NCI-H1694 treated with DMSO at 0.1 percent for 48 hours (cell line): ENCODE results near the gene LIPC.

ENCODE experiments used
- DNase-seq: peaks from one replicate; lab custom pipeline; 2025; lab: John Stamatoyannopoulos, UW

The LIPC gene

DNA sequence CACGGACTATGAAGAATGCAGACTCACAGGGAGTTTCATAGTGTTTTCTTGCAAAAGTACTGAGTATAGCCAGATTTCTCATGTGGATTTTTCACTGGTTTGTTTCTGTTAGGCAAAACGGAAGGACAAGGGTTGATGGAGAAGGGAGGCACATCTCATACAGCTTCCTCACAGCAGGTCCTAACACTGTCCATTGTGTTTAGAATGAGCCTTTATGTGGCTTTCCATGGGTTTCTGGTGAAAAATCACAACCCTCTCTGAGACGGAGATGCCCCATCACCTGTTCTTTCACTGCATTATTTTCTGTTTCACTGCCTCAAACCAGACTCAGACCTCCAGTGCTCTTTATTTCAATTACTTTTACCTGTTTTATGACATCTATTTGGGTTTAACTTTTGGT is 25.0 kb upstream of the LIPC start:
- DNase-seq: no peak

DNA sequence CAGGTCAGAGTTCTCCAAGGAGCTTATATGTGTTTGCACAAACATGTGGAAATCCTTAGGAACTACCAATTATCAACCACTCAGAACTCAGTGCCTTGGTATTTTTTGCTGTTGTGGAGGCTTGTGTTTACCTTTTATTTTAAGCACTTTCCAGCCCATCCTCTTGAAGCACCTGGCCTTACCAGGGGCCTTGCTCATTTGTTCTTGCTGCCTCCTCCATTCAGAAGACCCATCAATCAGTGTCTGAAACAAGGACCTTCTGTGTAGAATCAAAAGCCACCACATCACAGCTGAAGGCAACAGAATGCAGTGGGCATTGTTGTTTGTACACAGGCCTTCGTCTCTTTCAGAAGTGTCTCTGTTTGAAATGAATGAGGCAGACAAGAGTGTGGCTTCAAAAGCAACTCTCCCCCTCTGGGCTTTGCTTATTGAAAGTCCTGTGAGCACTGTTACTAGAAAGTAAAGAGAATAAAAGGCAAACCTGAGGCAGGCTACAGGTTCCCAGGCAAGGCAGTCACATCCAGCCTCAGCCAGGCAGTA is 24.5 kb upstream of the LIPC start:
- no peak for DNase-seq

DNA sequence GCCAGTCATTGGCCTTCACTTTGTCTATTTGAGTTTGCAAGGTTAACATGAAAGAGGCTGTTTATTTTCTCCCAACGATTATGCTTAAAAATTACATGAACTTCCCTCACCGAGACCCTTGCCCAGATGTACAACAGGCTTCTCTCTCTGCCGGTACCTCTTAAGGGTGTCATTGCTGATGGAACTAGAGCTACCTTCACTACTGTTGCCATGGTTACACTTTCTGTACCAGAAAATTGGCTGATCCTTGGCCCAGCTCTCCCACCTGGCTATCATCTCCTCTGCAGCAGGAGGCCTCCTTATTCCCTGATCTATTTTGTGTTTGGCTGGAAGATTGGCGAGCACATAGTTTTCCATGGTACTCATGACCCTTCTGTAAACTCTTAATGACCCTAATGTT is 24.0 kb upstream of the LIPC start:
- DNase-seq: no peak

DNA sequence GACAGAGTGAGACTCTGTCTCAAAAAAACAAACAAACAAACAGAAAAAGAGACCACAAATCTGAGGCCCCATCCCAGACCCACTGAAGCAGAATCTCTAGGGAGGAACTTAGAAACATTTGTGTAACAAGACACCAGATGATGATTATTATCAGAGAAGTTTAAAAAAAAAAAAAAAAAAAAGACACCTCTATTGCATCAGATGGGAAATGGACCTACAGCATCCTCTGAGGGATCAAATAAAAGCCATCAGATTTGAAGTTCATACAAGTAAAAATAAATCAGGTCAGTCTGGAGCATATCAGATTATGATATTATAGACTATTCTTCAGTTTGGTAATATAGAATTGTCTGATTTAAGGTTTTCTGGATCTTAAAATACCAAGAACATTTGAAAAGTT is 21.9 kb upstream of the LIPC start:
- no peak for DNase-seq

DNA sequence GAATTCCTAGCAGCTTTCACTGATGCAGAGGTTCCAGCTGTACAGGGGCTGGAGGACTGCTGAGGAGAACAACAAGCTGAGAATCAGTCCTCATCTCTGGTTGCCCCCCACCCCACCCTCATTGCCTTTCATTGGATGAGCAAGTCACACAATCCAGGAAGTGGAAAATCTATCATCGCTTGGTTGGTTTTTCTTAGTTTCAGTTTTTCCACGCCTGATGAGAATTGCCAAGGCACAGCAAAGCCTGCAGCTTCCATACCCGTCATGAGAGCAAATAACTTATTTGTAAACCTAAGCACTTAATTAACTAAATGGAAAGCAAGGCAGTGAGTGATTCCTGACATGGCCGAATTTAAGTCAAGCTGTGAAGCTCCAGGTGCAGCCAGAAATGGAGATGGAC is 21.4 kb upstream of the LIPC start:
- no peak for DNase-seq

DNA sequence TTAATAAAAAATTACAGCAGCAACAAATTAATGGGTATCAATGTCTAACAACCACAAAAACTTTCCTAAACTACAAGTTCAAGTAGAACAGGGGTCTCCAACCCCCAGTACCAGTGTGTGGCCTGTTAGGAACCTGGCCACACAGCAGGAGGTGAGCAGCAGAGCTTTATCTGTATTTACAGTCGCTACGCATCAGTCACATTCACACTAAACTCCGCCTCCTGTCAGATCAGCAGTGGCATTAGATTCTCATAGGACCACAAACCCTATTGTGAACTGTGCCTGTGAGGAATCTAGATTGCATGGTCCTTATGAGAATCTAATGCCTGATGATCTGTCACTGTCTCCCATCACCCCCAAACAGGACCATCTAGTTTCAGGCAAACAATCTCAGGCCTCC is 18.5 kb upstream of the LIPC start:
- no peak for DNase-seq

DNA sequence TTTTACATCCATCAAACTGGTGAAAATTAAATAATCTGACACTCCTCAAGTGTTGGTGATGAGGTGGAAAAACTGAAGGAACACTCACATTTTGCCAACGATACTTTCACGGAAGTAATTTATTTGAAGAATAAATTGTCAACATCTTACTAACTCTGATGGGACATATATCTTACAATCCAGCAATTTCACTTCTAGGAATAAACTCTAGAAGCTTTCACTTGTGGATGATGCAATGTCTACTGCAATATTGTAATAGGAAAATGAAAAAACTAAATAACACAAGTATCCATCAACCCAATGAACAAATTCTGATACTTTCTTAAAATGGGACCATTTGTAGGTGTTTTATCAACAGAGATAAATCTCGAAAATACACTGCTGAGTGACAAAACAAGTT is 16.2 kb upstream of the LIPC start:
- no peak for DNase-seq

DNA sequence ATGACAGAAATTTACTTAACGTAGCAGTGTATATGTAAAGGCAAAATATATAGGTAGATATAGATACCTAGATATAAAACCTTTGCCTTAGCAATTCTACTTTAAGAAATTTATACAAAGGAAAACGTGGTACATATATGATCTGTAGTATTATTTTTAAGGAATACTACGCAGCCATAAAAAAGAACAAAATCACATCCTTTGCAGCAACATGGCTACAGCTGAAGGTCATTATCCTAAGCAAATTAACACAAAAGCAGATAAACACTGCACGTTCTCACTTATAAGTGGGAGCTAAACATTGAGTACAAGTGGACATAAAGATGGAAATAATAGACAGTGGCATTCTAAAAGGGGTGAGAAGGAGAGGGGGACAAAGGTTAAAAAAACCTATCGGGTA is 14.8 kb upstream of the LIPC start:
- DNase-seq: no peak

DNA sequence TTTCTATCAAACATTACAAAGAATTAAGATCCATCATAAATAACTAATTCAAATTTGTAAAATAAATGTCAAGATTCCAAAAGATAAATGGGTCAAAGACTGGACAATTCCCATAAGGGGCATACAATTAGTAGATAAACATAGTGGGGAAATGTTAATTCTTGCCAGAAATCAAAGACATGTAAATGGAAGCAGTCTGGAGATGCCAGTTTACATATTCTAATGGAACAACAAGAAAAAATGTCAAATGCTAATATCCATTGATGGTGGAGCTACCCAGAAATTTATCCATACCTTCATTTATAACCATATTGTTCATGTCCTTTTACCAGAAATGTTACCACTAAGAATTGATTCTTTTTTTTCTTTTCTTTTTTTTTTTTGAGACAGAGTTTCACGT is 13.7 kb upstream of the LIPC start:
- no peak for DNase-seq

DNA sequence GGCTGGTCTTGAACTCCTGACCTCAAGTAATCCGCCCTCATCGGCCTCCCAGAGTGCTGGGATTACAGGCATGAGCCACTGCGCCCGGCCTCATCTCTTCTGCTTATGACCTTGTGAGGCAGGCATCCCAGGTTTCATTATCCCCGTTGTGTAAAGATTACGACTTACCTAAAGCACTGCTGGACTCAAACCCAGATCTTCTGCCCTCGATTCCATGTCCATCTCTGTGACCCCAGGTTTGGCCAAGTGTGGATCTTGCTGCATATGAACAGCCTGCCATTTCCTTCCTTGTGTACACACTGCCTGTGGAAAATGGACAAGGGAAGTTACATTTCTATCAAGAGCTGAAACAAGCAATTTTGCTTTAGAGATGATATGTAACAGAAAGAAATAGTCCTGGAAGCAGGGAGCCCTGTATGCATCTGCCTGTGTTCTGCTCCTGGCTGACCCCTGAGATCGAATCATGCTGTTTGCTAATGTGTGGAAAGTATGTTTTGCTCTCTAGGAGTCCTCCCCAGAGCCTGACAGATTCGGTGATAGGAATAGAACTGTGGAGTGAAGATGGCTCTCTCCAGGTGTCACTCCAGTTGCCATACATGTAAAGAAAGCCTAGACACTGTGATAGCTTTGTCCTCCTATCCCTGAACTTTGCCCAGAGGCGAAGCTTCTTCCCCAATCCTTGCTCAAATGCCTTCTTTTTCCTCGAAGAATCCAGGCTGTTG is 11.8 kb upstream of the LIPC start:
- no peak for DNase-seq

DNA sequence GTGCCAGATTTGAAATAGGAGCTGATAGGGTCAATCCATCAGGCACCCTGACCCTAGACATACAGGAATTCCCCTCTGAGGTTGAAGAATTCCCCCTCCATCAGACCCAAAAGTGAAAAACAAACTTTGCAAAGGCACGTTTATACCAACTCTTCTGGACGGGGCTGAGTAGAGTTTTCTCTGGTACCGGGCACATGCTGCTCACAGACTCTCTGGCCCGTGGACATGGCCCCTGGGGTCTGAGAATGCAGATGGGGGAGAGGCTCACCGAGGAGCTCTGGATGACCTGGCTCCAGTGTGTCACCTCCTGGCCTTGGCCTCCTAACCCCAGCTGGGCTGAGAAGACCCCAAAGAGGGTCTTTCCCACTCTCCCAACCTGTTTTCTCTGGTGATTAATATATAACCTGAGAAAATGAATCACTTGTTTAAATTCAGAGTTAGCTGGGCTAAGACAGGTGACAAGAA is 11.2 kb upstream of the LIPC start:
- no peak for DNase-seq

DNA sequence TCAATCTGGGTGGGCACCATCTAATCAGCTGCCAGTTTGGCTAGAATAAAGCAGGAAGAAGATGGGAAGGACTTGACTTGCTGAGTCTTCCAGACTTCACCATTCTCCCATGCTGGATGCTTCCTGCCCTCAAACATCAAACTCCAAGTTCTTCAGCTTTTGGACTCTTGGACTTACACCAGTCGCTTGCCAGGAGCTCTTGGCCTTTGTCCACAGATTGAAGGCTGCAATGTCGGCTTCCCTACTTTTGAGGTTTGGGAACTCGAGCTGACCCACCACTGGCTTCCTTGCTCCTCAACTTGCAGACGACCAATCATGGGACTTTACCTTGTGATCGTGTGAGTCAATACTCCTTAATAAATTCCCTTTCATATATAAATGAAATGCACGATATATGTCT is 8.6 kb upstream of the LIPC start:
- DNase-seq: no peak

DNA sequence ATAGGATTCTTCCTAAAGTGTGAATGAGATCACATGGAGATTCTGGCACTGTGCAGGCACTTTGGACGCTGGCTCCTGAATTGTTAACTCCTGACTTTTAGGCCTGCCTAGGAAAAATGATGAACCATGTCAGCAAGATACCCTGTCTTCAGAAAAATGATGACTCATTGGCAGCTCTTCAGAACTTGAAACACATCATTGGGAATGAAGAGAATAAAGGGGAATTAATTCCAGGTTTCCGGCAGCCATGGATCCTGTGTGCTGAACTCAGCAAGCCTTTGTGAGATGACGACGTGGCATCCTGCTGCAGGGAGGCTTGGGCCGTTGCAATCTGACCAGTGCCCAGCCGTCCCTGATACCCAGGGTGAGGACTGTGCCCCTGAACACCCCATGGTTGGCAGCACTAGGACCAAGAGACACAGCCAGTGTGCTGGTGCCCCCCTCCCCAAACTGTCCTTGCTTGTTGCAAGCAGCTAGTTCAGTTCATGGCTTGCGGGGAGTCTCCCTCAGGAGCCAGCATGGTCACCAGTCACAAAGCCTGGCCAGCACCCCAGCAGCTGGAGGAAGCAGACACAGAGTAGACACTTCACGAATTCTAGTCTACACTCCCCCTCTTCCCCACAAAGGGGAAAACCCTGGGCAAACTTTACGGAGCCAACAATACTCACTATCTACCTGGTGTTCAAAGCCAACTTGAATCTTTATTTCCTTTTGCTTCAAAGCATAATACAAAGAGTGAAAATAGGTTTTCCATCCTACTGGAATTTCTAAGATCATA is 7.8 kb upstream of the LIPC start:
- no peak for DNase-seq

DNA sequence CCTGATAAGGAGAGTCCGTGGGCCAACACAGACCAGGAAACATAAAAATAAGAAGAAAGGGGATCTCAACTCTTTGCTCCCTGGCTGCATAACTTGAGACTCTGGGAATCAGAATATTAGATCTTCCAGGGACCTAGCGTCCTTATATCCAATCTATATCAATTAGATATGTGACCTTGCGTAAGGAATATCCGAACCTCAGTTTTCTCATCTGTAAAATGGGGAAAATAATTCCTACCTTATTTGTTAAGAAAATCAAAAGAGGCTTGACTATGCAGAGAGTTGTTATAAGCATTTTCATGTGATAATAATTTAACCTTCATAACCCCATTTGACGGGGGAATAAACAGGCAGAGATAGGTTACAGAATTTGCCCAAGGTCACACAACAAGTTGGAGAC is 7.1 kb upstream of the LIPC start:
- DNase-seq: no peak

DNA sequence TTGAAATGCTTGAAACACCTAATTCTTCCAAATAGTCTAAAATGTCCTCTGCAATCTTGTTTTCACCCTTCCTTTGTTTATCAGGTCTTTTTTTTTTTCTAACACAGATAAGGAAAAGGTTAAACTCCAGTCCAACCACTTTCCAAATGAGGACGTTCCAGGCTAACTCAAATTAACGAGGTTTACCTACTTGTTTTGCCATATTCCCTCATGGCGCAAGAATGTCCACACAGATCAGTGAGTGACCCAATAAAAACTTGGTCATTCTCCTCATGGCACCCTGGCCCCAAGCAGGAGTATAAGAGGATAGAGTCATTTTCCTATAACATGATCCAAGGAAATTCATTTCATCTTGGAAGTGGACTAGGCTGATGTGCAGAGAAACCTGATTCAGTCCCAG is 6.6 kb upstream of the LIPC start:
- DNase-seq: no peak

DNA sequence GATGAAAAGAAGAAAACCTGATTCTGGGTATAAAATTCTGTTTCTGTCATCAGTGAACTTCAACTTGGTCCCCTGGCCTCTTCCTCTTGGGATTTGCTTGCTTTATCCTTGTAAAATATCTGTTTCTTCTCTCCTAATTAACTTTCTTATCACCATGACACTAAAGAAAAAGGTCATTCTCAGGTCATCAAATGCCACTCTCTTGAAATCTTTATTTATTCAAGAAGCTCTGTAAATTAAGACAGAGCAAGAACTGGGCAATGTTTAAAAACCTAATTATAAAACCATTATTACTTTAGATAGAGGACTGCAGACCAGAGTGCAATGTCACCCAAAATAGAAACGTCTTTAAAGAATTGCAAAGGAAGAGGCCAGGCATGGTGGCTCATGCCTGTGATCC is 6.0 kb upstream of the LIPC start:
- no peak for DNase-seq

DNA sequence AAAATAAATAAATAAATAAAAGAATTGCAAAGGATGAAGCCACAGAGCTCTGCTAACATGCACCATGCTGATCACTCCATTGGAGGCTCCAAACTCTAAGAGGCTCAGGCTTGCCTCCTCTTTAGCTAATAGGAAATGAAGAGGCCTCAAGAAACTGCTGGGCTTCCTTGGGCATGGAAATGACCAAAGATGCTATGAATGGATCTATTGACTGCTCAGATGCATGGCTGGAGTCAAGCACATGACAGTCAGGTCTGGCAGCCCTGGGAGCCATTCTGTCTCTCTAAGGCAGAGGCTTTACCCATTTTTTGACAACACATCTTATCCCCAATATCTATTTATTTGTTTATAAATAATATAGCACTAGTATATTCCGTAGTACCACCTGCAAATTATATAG is 5.3 kb upstream of the LIPC start:
- no peak for DNase-seq

DNA sequence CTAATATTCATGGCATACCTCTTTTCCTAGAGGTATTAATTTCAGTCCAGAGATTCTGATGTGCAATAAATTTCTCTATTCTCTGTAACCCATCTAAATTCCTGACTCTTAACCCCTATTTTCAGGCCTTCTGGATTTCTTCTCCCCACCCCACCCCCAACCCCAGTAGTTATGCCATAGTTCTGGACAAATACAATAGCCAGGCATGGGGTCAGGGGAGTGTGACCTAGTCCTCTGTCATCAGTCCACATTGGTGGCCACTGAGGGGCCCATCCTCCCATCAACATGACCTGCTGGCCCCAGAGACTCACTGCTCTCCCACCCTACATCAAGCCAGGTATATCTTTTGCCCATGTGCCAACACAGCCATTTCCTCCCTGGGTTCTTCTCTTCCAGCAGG is 3.8 kb upstream of the LIPC start:
- DNase-seq: no peak

DNA sequence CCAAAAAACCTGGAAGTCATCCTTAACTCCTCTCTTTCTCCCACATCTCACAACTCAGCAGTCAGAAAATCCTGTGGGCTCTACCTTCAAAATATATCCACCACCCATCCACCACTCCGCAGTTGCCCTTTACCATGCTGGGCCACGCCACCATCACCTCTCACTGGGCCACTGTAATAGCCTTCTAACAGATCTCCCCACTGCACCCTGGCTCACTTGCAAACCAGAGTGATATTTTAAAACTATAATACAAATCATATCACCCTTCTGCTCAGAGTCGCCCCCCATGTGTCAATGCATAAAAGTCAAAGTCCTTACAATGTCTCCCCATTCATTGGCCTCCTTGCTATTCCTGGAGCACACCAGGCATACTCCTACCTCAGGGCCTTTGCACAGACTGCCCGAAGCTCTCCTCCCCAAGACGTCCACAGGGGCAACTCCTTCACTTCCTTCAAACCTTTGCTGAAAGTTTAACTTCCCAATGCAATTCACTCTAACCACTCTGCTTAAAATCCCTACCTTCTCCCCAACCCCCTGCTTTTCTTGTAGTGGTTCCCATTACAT is 1.5 kb upstream of the LIPC start:
- DNase-seq: no peak

DNA sequence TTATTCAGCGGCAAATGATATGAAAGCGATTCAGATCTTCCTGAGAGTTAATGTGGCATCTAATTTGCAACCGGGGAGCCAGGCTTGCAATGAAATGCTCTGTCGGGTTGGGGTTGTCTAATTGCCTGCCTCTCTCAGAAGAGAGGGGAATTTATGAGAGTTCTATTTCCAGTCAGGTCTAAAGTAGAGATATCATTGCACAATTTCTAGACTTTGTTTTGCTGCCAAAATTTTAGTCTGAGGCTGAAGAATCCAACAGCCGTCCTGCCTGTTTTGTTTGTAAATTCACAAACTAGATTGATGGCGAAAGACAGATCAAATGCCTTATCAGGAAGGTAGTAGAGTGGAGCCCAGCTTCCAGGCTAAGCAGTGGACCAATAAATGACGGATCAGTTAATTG is 610 bp downstream of the LIPC start:
- DNase-seq: no peak

DNA sequence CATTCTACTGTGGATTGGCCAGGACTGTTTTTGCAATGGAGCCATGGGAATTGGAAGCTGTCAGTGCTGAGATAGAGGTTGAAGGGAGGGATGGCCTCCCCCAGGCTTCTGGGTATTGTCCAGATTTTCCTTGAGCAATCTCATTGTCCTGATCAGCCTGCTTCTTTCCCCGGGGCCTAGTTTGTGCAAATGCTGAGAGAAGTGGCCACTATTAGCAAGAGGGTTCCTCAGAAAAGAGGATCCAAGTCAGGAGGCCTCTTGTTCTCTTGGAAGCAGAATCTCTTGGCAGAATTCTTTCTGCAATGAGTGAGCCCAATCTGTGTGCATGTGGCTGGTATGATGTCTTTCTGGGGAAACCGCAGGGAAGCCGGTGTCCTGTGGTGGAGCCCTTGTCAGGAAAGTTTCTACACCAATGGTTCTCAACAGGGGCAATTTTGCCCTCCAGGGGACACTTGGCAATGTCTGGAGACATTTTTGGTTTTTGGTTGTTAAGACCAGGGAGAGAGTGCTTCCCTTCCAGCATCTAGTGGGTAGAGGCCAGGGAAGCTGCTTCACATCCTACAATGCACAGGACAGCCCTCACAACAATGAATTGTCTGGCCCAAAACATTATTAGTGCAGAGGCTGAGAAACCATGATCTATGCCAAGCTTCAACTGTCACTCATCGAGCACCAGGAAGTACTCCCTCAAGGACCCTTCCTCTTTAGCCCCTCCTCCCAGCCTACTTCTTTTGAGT is 2.0 kb downstream of the LIPC start:
- no peak for DNase-seq

DNA sequence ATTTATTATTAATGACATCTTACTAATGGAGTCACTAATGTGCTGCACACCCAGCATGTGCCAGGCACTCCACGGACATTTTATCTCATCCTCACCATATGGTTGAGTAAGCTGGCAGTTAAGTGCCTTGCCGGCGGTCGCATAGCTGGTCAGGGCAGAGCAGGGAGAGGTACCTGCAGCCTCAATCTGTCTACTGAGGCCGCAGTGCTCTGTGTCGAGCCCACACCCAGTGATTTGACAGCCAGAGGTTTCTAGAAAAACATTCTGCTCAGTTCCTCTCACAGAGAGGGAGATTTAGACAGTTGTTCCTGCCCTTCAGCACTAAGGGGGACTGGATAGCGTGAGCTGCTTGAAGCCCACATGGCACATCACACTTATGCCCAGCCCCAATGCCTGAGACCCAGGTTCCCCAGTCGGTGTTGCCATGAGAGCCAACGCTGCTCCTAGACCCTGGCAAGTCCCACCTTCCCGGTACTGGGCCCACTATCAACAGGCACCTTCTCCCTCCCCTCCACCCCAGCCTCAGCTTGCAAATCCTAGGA is 2.6 kb downstream of the LIPC start:
- no peak for DNase-seq
